CD4-positive, alpha-beta T cell (primary cell): ENCODE data around the gene KIAA1671. TPM values are rescaled to one million over a fixed set of nuclear protein-coding genes. Genes with fewer than 3 reads are reported as not detected.

Experiments used
- ATAC-seq: fragments of 200-7000 bp; cut with Tn5 transposase; one replicate; pipeline ENCODE4 v1.10.0; 2022; ENCODE audit warnings: mild to moderate bottlenecking; ENCODE audit not compliant: poor library complexity
- CTCF ChIA-PET: fragments of 350-600 bp; sonication (Branson Sonifier 250); formaldehyde crosslinking; loops from one replicate; lab custom pipeline; 2021; ENCODE audit warnings: antibody characterized with exemption, inconsistent platforms; lab: Charles Lee
- POLR2A ChIA-PET: fragments of 350-600 bp; sonication (Branson Sonifier 250); formaldehyde crosslinking; loops from one replicate; lab custom pipeline; 2021; ENCODE audit warnings: antibody characterized with exemption, inconsistent platforms; lab: Charles Lee
- DNase-seq, 14 experiments: peaks; one replicate each; pipeline ENCODE4 v3.0.0-alpha.2; 2013 to 2020; ENCODE audit warnings: mixed read lengths in 2 of 14
- H3K27ac ChIP-seq, 2 donors: one replicate each; pipeline versions ENCODE4 v1.5.1 to v1.7.0; 2013; ENCODE audit warnings: low read length in 2 of 2, low read depth in 1 of 2, mild to moderate bottlenecking in 1 of 2
- H3K27me3 ChIP-seq, 2 experiments: 1 replicate in 1 of 2; 2 replicates in 1 of 2; pipeline versions ENCODE4 v1.6.1 to v1.7.0; 2013; ENCODE audit warnings: low read length in 2 of 2, control low read depth in 1 of 2, mild to moderate bottlenecking in 1 of 2, moderate library complexity in 1 of 2; ENCODE audit not compliant: insufficient read depth in 2 of 2, control insufficient read depth in 1 of 2
- H3K36me3 ChIP-seq: one replicate; pipeline ENCODE4 v1.6.1; 2013; ENCODE audit warnings: low read length, control low read depth; ENCODE audit not compliant: insufficient read depth
- H3K4me1 ChIP-seq: one replicate; pipeline ENCODE4 v1.6.1; 2013; ENCODE audit warnings: low read length, control low read depth; ENCODE audit not compliant: insufficient read depth
- H3K4me3 ChIP-seq: one replicate; pipeline ENCODE4 v1.5.1; 2013; ENCODE audit warnings: mild to moderate bottlenecking, low read length, moderate library complexity
- H3K9me3 ChIP-seq, 2 experiments: 1 replicate in 1 of 2; 2 replicates in 1 of 2; pipeline versions ENCODE4 v1.6.1 to v1.7.0; 2013; ENCODE audit warnings: low read length in 2 of 2, mild to moderate bottlenecking in 2 of 2, control low read depth in 1 of 2, moderate library complexity in 1 of 2; ENCODE audit not compliant: control insufficient read depth in 1 of 2, insufficient read depth in 1 of 2
- H3K27ac Mint-ChIP-seq: one replicate; pipeline ENCODE4 v1.8.0; 2020; ENCODE audit warnings: mixed read lengths
- H3K27me3 Mint-ChIP-seq: one replicate; pipeline ENCODE4 v1.8.0; 2021; ENCODE audit warnings: mixed read lengths
- H3K36me3 Mint-ChIP-seq: one replicate; pipeline ENCODE4 v1.8.0; 2021; ENCODE audit warnings: low read depth, mixed read lengths
- H3K4me1 Mint-ChIP-seq: one replicate; pipeline ENCODE4 v1.8.0; 2021; ENCODE audit warnings: low read depth, mixed read lengths
- H3K4me3 Mint-ChIP-seq: one replicate; pipeline ENCODE4 v1.8.0; 2020; ENCODE audit warnings: mild to moderate bottlenecking, mixed read lengths
- H3K9me3 Mint-ChIP-seq: one replicate; pipeline ENCODE4 v1.8.0; 2020; ENCODE audit warnings: mixed read lengths
- CTCF ChIP-seq: fragments of 200-600 bp; IDR thresholded peaks from one replicate; pipeline ENCODE4 v1.8.0; 2022; ENCODE audit warnings: antibody characterized with exemption, mild to moderate bottlenecking
- intact Hi-C, 2 experiments: fragments of 100-400 bp; cut with DNase I in 1 of 2; cut with micrococcal nuclease in 1 of 2; formaldehyde crosslinking; loops; one replicate each; pipeline versions ENCODE4 v1.15.1 to v1.9.0; 2023 to 2025; cut with DNase I, micrococcal nuclease
- total RNA-seq, 174 experiments: library from RNA in 2 of 174; stranded (reverse) in 2 of 174; gene quantifications; one replicate each; pipeline ENCODE4 v1.2.3 and lab custom pipeline; 2021 to 2026

KIAA1671 gene
- total RNA-seq, 2 experiments from 2014 or later: 2.6 to 2.9 TPM

- no peak for TF ChIP-seq CTCF
- peak in 1 of 14 experiments; percentile 56 for DNase-seq
- Histone ChIP-seq H3K4me1 (peaks cover 79% of the 10 kb centered on the region), H3K4me3 (peak overlapping the region; percentile 62), H3K27me3 (no peaks in the 10 kb centered on the region), H3K36me3 (no peaks in the 10 kb centered on the region), H3K27ac (peak overlapping the region; percentile 20 to 58), H3K9me3 (no peaks in the 10 kb centered on the region)
- Mint-ChIP-seq H3K36me3 (no peaks in the 10 kb centered on the region), H3K27ac (peak overlapping the region; percentile 96), H3K9me3 (no peaks in the 10 kb centered on the region), H3K27me3 (no peaks in the 10 kb centered on the region), H3K4me3 (peak overlapping the region; percentile 73), H3K4me1 (peaks cover 82% of the 10 kb centered on the region)
- ATAC-seq: no peak
- intact Hi-C loops: loop anchor here (2.0 to 10.0 kb wide), 4 partner anchors 41 to 1605 kb away; partner anchors contain the start of gene ADORA2A (in 1 of the 2)
- ChIA-PET POLR2A (interaction anchor here (0.7 to 4.7 kb wide), 4 partner anchors 9 to 57 kb away, joined by 3 to 57 read pairs (median 28); no protein-coding TSS in a partner anchor), CTCF (interaction anchor here (3.2 kb wide), 1 partner anchor 42 kb away, joined by 8 read pairs; no protein-coding TSS in a partner anchor)
Observed at GRCh38 chr22:25069426-25069757, 116.9 kb downstream of the KIAA1671 start.

GRCh38 chr22:25069758-25070481, 117.4 kb downstream of the KIAA1671 start:
- no peaks in the 10 kb centered on the region for H3K36me3 Mint-ChIP-seq
- POLR2A ChIA-PET: interaction anchor here (3.5 to 4.7 kb wide), 3 partner anchors 9 to 41 kb away, joined by 27 to 57 read pairs (median 28); no protein-coding TSS in a partner anchor
- peak overlapping the region; percentile 73 for H3K4me3 Mint-ChIP-seq
- Histone ChIP-seq H3K4me3 (peak overlapping the region; percentile 62), H3K36me3 (no peaks in the 10 kb centered on the region), H3K4me1 (peaks cover 74% of the 10 kb centered on the region), H3K27ac (peak overlapping the region; percentile 46 to 58), H3K9me3 (no peaks in the 10 kb centered on the region), H3K27me3 (no peaks in the 10 kb centered on the region)
- intact Hi-C loops: loop anchor here (1.0 to 10.0 kb wide), 5 partner anchors 8 to 1605 kb away; partner anchors contain the start of gene ADORA2A (in 1 of the 2)
- no peak for TF ChIP-seq CTCF
- DNase-seq (peak in 8 of 14 experiments; percentile 25 to 72 (median 44)), ATAC-seq (peak; percentile 6)
- H3K4me1 Mint-ChIP-seq: peaks cover 82% of the 10 kb centered on the region
- H3K9me3 Mint-ChIP-seq: no peaks in the 10 kb centered on the region
- H3K27ac Mint-ChIP-seq: peak overlapping the region; percentile 96
- no peaks in the 10 kb centered on the region for H3K27me3 Mint-ChIP-seq
- CTCF ChIA-PET: interaction anchor here (1.0 to 3.2 kb wide), 5 partner anchors 8 to 41 kb away, joined by 3 to 8 read pairs (median 5); no protein-coding TSS in a partner anchor

GRCh38 chr22:25070956-25071355, 118.4 kb downstream of the KIAA1671 start:
- Mint-ChIP-seq H3K4me3 (peak overlapping the region; percentile 73), H3K36me3 (no peaks in the 10 kb centered on the region), H3K9me3 (no peaks in the 10 kb centered on the region), H3K27ac (peak overlapping the region; percentile 96), H3K4me1 (peaks cover 86% of the 10 kb centered on the region), H3K27me3 (no peaks in the 10 kb centered on the region)
- ChIA-PET POLR2A (interaction anchor here (3.5 to 4.7 kb wide), 3 partner anchors 8 to 40 kb away, joined by 27 to 57 read pairs (median 28); no protein-coding TSS in a partner anchor), CTCF (interaction anchor here (1.0 to 1.3 kb wide), 3 partner anchors 9 to 14 kb away, joined by 3 to 5 read pairs (median 5); no protein-coding TSS in a partner anchor)
- H3K27ac ChIP-seq: peak overlapping the region in 1 of 2 donors; percentile 58
- peak overlapping the region; percentile 62 for H3K4me3 ChIP-seq
- no peaks in the 10 kb centered on the region for H3K9me3 ChIP-seq
- intact Hi-C loops: loop anchor here in 1 of 2 experiments (1.0 kb wide), 1 partner anchor 9 kb away; no protein-coding TSS in a partner anchor
- no peak for ATAC-seq
- peaks cover 77% of the 10 kb centered on the region for H3K4me1 ChIP-seq
- H3K36me3 ChIP-seq: no peaks in the 10 kb centered on the region
- TF ChIP-seq CTCF: no peak
- no peaks in the 10 kb centered on the region for H3K27me3 ChIP-seq
- DNase-seq: no peak
